ENCODE data around the gene OR13A1. TPM values are rescaled to one million over a fixed set of nuclear protein-coding genes. Genes with fewer than 3 reads are reported as not detected.

Gene OR13A1
- total RNA-seq, 1 donor from 2014 or later = 1.5 TPM

DNA sequence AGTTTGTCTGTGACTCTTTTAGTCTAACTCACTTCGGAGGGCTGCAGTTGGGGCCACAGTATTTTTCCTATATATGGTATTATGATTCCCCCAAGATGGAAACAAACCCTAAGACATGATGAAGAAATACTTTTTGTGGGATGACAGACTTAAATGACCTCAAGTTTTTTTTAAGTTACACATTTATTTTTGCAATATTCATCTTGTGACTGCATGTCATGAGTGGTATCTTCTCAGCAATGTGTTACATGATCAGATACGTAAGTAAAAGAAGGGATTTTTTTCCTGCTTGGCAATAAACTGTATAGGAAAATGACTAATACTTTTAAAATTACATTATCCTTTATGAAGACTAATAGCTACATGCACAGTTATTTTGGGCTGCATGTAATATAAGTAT is 57.8 kb downstream of the OR13A1 start:
- H3K9ac ChIP-seq = no peak overlapping the region
- no peak overlapping the region for H3K4me3 ChIP-seq
- H3K4me3 Mint-ChIP-seq = no peak overlapping the region
- H3K4me1 ChIP-seq = no peaks in the 10 kb centered on the region
- no peaks in the 10 kb centered on the region for H3K79me2 ChIP-seq (ENCODE audit: low read depth)
- H3F3A ChIP-seq (ENCODE audit: low read depth) = no peaks in the 10 kb centered on the region
- H3K36me3 ChIP-seq = no peaks in the 10 kb centered on the region
- no peak overlapping the region for H3K4me2 ChIP-seq
- no peak overlapping the region for H2AFZ ChIP-seq (replicated peaks)
- H3K4me1 Mint-ChIP-seq = no peaks in the 10 kb centered on the region
- H3K9me3 Mint-ChIP-seq = peaks cover 2% of the 10 kb centered on the region
- no peaks in the 10 kb centered on the region for H3K9me3 ChIP-seq (ENCODE audit: low read depth)
- DNase-seq (ENCODE audit: low spot score) = no peak
- H3K27ac ChIP-seq = no peak overlapping the region
- H3K27me3 ChIP-seq = no peaks in the 10 kb centered on the region
- H3K27me3 Mint-ChIP-seq (ENCODE audit: insufficient read depth, low read depth) = no peaks in the 10 kb centered on the region
- no peaks in the 10 kb centered on the region for H3K36me3 Mint-ChIP-seq
- H3K27ac Mint-ChIP-seq = no peak overlapping the region
- no peaks in the 10 kb centered on the region for H4K20me1 ChIP-seq (ENCODE audit: low read depth)
- TF ChIP-seq EZH2 (IDR thresholded peaks at IDR 0.05) (no peak), EZH2phosphoT487 (IDR thresholded peaks at IDR 0.05) (no peak)
- TF ChIP-seq, protein P1, sequence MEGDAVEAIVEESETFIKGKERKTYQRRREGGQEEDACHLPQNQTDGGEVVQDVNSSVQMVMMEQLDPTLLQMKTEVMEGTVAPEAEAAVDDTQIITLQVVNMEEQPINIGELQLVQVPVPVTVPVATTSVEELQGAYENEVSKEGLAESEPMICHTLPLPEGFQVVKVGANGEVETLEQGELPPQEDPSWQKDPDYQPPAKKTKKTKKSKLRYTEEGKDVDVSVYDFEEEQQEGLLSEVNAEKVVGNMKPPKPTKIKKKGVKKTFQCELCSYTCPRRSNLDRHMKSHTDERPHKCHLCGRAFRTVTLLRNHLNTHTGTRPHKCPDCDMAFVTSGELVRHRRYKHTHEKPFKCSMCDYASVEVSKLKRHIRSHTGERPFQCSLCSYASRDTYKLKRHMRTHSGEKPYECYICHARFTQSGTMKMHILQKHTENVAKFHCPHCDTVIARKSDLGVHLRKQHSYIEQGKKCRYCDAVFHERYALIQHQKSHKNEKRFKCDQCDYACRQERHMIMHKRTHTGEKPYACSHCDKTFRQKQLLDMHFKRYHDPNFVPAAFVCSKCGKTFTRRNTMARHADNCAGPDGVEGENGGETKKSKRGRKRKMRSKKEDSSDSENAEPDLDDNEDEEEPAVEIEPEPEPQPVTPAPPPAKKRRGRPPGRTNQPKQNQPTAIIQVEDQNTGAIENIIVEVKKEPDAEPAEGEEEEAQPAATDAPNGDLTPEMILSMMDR (IDR thresholded peaks at IDR 0.05) = no peak

DNA sequence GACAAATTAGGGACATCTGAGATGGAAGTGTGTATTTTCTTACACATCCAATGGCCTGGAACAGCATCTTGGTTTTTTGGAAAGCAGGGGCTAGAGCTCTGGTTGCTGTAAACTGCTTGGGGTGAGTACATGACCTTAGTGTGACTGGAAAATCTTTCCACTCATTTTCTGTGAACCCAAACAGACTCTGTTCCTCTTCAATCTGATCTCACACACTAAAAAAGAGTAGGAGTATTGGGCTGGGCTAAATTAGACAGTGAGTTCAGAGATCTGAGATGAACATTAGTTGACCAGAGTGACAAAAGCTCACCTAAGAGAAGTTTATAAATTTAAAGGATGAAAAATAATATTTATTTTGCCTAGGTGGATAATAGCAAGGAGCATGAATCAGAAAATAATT is 59.2 kb downstream of the OR13A1 start:
- Histone ChIP-seq H3K4me3 (no peak overlapping the region), H3K9ac (no peak overlapping the region), H3K27me3 (no peaks in the 10 kb centered on the region), H4K20me1 (ENCODE audit: low read depth) (no peaks in the 10 kb centered on the region), H3K4me1 (no peaks in the 10 kb centered on the region), H3K36me3 (no peaks in the 10 kb centered on the region), H3K79me2 (ENCODE audit: low read depth) (no peaks in the 10 kb centered on the region), H3K27ac (no peak overlapping the region), H3K9me3 (ENCODE audit: low read depth) (no peaks in the 10 kb centered on the region), H2AFZ (replicated peaks) (no peak overlapping the region), H3F3A (ENCODE audit: low read depth) (no peaks in the 10 kb centered on the region), H3K4me2 (no peak overlapping the region)
- H3K27ac Mint-ChIP-seq = no peak overlapping the region
- H3K36me3 Mint-ChIP-seq = no peaks in the 10 kb centered on the region
- H3K4me3 Mint-ChIP-seq = no peak overlapping the region
- no peaks in the 10 kb centered on the region for H3K27me3 Mint-ChIP-seq (ENCODE audit: insufficient read depth, low read depth)
- no peaks in the 10 kb centered on the region for H3K4me1 Mint-ChIP-seq
- DNase-seq (ENCODE audit: low spot score) = no peak
- peaks cover 2% of the 10 kb centered on the region for H3K9me3 Mint-ChIP-seq
- TF ChIP-seq EZH2phosphoT487 (IDR thresholded peaks at IDR 0.05) = no peak
- TF ChIP-seq, protein P1 (IDR thresholded peaks at IDR 0.05) = no peak
- TF ChIP-seq EZH2 (IDR thresholded peaks at IDR 0.05) = no peak

DNA sequence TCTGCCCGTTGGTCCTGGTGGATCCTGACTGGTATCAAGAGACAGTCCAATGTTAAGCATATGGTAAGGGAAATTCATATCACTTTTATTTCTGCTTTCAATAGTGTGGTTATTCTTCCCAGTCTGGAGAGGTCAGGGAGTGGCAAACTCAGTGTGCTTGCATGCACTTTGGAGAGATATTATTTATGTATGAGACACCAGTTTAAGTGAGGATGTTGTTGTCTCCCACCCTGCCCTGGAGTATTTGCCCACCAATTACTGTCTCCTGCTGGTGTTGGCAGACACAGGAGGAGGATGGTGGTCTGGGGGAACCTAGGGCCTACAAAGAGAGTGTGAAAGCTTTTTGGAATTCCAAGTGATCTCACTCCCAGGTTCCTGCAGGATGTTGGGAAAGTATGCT is 59.7 kb downstream of the OR13A1 start:
- Mint-ChIP-seq H3K27ac (no peak overlapping the region), H3K36me3 (no peaks in the 10 kb centered on the region), H3K4me1 (no peaks in the 10 kb centered on the region), H3K9me3 (peaks cover 2% of the 10 kb centered on the region), H3K27me3 (ENCODE audit: insufficient read depth, low read depth) (no peaks in the 10 kb centered on the region), H3K4me3 (no peak overlapping the region)
- H3K79me2 ChIP-seq (ENCODE audit: low read depth) = no peaks in the 10 kb centered on the region
- H3K27me3 ChIP-seq = no peaks in the 10 kb centered on the region
- H3K4me1 ChIP-seq = no peaks in the 10 kb centered on the region
- no peak overlapping the region for H3K27ac ChIP-seq
- DNase-seq (ENCODE audit: low spot score) = no peak
- no peaks in the 10 kb centered on the region for H3K9me3 ChIP-seq (ENCODE audit: low read depth)
- no peak overlapping the region for H3K4me2 ChIP-seq
- no peaks in the 10 kb centered on the region for H3K36me3 ChIP-seq
- TF ChIP-seq EZH2phosphoT487 (IDR thresholded peaks at IDR 0.05) = no peak
- TF ChIP-seq, protein P1 (IDR thresholded peaks at IDR 0.05) = no peak
- TF ChIP-seq EZH2 (IDR thresholded peaks at IDR 0.05) = no peak
- H3K4me3 ChIP-seq = no peak overlapping the region
- no peaks in the 10 kb centered on the region for H3F3A ChIP-seq (ENCODE audit: low read depth)
- H4K20me1 ChIP-seq (ENCODE audit: low read depth) = no peaks in the 10 kb centered on the region
- no peak overlapping the region for H3K9ac ChIP-seq
- no peak overlapping the region for H2AFZ ChIP-seq (replicated peaks)

Measured in neural progenitor cell (in vitro differentiated cells).